Measurements from ENCODE around the gene POU3F3. TPM values are rescaled to one million over a fixed set of nuclear protein-coding genes. Genes with fewer than 3 reads are reported as not detected.

Gene POU3F3
- total RNA-seq, 1 donor from 2014 or later, result not detected

GRCh38 chr2:104872866-104873688 lies 19.2 kb downstream of the POU3F3 start:
- intact Hi-C loops (cut with micrococcal nuclease), result loop anchor here (2.0 kb wide), 1 partner anchor 14 kb away; no protein-coding TSS in a partner anchor

- intact Hi-C loops (cut with micrococcal nuclease), result loop anchor here (2.0 kb wide), 1 partner anchor 15 kb away; no protein-coding TSS in a partner anchor
These were observed 19.8 kb downstream of the POU3F3 start for GRCh38 chr2:104873689-104874054.

- intact Hi-C loops (cut with micrococcal nuclease), result no loop called here
These were observed 20.3 kb downstream of the POU3F3 start for GRCh38 chr2:104874230-104874629.

- intact Hi-C loops (cut with micrococcal nuclease), result no loop called here
These were observed 21.3 kb downstream of the POU3F3 start for GRCh38 chr2:104875262-104875661.

- intact Hi-C loops (cut with micrococcal nuclease), result no loop called here
These were observed 23.0 kb downstream of the POU3F3 start for GRCh38 chr2:104876606-104877570.

- intact Hi-C loops (cut with micrococcal nuclease), result no loop called here
These were observed 25.1 kb downstream of the POU3F3 start for GRCh38 chr2:104878863-104879512.

GRCh38 chr2:104880076-104880475 lies 26.2 kb downstream of the POU3F3 start:
- intact Hi-C loops (cut with micrococcal nuclease), result no loop called here

- intact Hi-C loops (cut with micrococcal nuclease), result no loop called here
These were observed 29.4 kb downstream of the POU3F3 start for GRCh38 chr2:104883357-104883756.

GRCh38 chr2:104885119-104885782 lies 31.3 kb downstream of the POU3F3 start:
- intact Hi-C loops (cut with micrococcal nuclease), result no loop called here

- intact Hi-C loops (cut with micrococcal nuclease), result no loop called here
These were observed 33.8 kb downstream of the POU3F3 start for GRCh38 chr2:104887676-104888075.

GRCh38 chr2:104888489-104889258 lies 34.8 kb downstream of the POU3F3 start:
- intact Hi-C loops (cut with micrococcal nuclease), result no loop called here

- intact Hi-C loops (cut with micrococcal nuclease), result no loop called here
These were observed 35.5 kb downstream of the POU3F3 start for GRCh38 chr2:104889291-104889959.

- intact Hi-C loops (cut with micrococcal nuclease), result no loop called here
These were observed 36.2 kb downstream of the POU3F3 start for GRCh38 chr2:104889960-104890684.

GRCh38 chr2:104890685-104891069 lies 36.8 kb downstream of the POU3F3 start:
- intact Hi-C loops (cut with micrococcal nuclease), result no loop called here

- intact Hi-C loops (cut with micrococcal nuclease), result no loop called here
These were observed 37.2 kb downstream of the POU3F3 start for GRCh38 chr2:104891145-104891544.

- intact Hi-C loops (cut with micrococcal nuclease), result no loop called here
These were observed 42.5 kb downstream of the POU3F3 start for GRCh38 chr2:104896446-104896845.

- intact Hi-C loops (cut with micrococcal nuclease), result no loop called here
These were observed 43.7 kb downstream of the POU3F3 start for GRCh38 chr2:104897515-104898184.

GRCh38 chr2:104900608-104901007 lies 46.7 kb downstream of the POU3F3 start:
- intact Hi-C loops (cut with micrococcal nuclease), result no loop called here

Measured in T-helper 1 cell treated with Interleukin-12 subunit alpha and Interleukin-12 subunit beta and Interleukin-4 antibody, amounts not matched to agents 30 ng/mL and 1 ng/mL, for 36 hours (primary cell).